Endothelial cell of umbilical vein (primary cell): ENCODE measurements around the gene SPCS3. TPM values are rescaled to one million over a fixed set of nuclear protein-coding genes. Genes with fewer than 3 reads are reported as not detected.

Experiments
- BruUV-seq: library from RNA; stranded (reverse); fragments of 400-500 nt; replicated peaks from 2 replicates; lab custom pipeline; 2021; lab: Mats Ljungman, UMichigan
- CTCF ChIA-PET: fragments of 300-600, 350-600 bp; sonication (Branson Sonifier 250); formaldehyde crosslinking; loops from one replicate; lab custom pipeline; 2021; ENCODE audit warnings: antibody characterized with exemption, inconsistent platforms; lab: Charles Lee
- POLR2A ChIA-PET: fragments of 300-600, 350-600 bp; sonication (Branson Sonifier 250); formaldehyde crosslinking; loops from one replicate; lab custom pipeline; 2021; ENCODE audit warnings: antibody characterized with exemption, inconsistent platforms; lab: Charles Lee
- DNase-seq: peaks from one replicate; pipeline ENCODE4 v3.0.0-alpha.2; 2011; ENCODE audit warnings: low read depth, low spot score
- FAIRE-seq: peaks from 2 replicates; lab custom pipeline; 2011; peaks lifted over from hg19 to GRCh38; lab: Jason Lieb, UNC
- H2AFZ ChIP-seq: 2 replicates; pipeline ENCODE4 v1.6.0; 2012; ENCODE audit warnings: low read depth, low read length, control low read depth, inconsistent platforms
- H3K27ac ChIP-seq: 2 replicates; pipeline ENCODE4 v1.5.1; 2011; ENCODE audit warnings: low read depth, mild to moderate bottlenecking, control low read depth, low read length, moderate library complexity; ENCODE audit not compliant: insufficient read depth
- H3K27me3 ChIP-seq, 2 experiments: 2 replicates each; pipeline versions ENCODE4 v1.6.0 to v1.6.1; 2011; ENCODE audit warnings: low read length in 2 of 2, mixed read lengths in 1 of 2; ENCODE audit not compliant: control insufficient read depth in 2 of 2, insufficient read depth in 2 of 2
- H3K36me3 ChIP-seq, 2 experiments: 2 replicates in 1 of 2; 3 replicates in 1 of 2; pipeline ENCODE4 v1.5.1; 2011; ENCODE audit warnings: low read length in 2 of 2, mild to moderate bottlenecking in 1 of 2, moderate library complexity in 1 of 2; ENCODE audit not compliant: control insufficient read depth in 2 of 2, insufficient read depth in 2 of 2; ENCODE audit errors: extremely low read depth in 1 of 2
- H3K4me1 ChIP-seq: 3 replicates; pipeline ENCODE4 v1.5.1; 2011; ENCODE audit warnings: mild to moderate bottlenecking, low read length; ENCODE audit not compliant: control insufficient read depth, insufficient read depth; ENCODE audit errors: extremely low read depth
- H3K4me2 ChIP-seq: 2 replicates; pipeline ENCODE4 v1.6.1; 2011; ENCODE audit warnings: low read length, control low read depth, mixed read lengths; ENCODE audit not compliant: insufficient read depth
- H3K4me3 ChIP-seq, 3 experiments: fragments of 200-600 bp in 1 of 3; sonication (generic), shearing (Covaris generic) in 1 of 3; replicated peaks in 1 of 3; 2 replicates each; pipeline ENCODE4 v1.5.1; 2011 to 2016; ENCODE audit warnings: control low read depth in 3 of 3, low read length in 3 of 3, mild to moderate bottlenecking in 2 of 3, inconsistent platforms in 1 of 3, low read depth in 1 of 3, moderate library complexity in 1 of 3; ENCODE audit not compliant: insufficient read depth in 1 of 3
- H3K79me2 ChIP-seq: 2 replicates; pipeline ENCODE4 v1.6.0; 2012; ENCODE audit warnings: low read length, inconsistent platforms; ENCODE audit not compliant: control insufficient read depth, insufficient read depth
- H3K9ac ChIP-seq: replicated peaks from 2 replicates; pipeline ENCODE3; 2011; ENCODE audit warnings: low read length, control low read depth; ENCODE audit not compliant: insufficient read depth; ENCODE audit errors: extremely low read depth
- H3K9me1 ChIP-seq: replicated peaks from 3 replicates; pipeline ENCODE4 v1.6.0; 2011; ENCODE audit warnings: mild to moderate bottlenecking, low read length; ENCODE audit not compliant: control insufficient read depth, insufficient read depth; ENCODE audit errors: extremely low read depth
- H3K9me3 ChIP-seq: replicated peaks from 2 replicates; pipeline ENCODE4 v1.5.1; 2012; ENCODE audit warnings: low read length, inconsistent platforms; ENCODE audit not compliant: control insufficient read depth, insufficient read depth
- H4K20me1 ChIP-seq: replicated peaks from 2 replicates; pipeline ENCODE3; 2011; ENCODE audit warnings: mild to moderate bottlenecking, low read length; ENCODE audit not compliant: control insufficient read depth, insufficient read depth; ENCODE audit errors: extremely low read depth
- EZH2 ChIP-seq: IDR thresholded peaks from 2 replicates; pipeline ENCODE4 v1.6.1; 2012; ENCODE audit warnings: borderline replicate concordance, low read depth, mild to moderate bottlenecking, moderate library complexity, low read length, inconsistent platforms; ENCODE audit not compliant: severe bottlenecking
- FOS ChIP-seq: IDR thresholded peaks from 2 replicates; pipeline ENCODE4 v1.6.1; 2011; ENCODE audit warnings: mild to moderate bottlenecking, low read length, moderate library complexity, borderline replicate concordance; ENCODE audit not compliant: insufficient read depth
- GATA2 ChIP-seq: IDR thresholded peaks from 2 replicates; pipeline ENCODE4 v1.7.0; 2011; ENCODE audit warnings: low read depth, mild to moderate bottlenecking, moderate library complexity, mixed read lengths, low read length; ENCODE audit not compliant: insufficient read length, insufficient read depth
- MYC ChIP-seq: IDR thresholded peaks from one replicate; pipeline ENCODE4 v1.6.1; 2011; ENCODE audit warnings: mild to moderate bottlenecking, low read depth, low read length
- POLR2AphosphoS5 ChIP-seq: IDR thresholded peaks from 2 replicates; pipeline ENCODE4 v1.6.1; 2012; ENCODE audit warnings: low read depth, mild to moderate bottlenecking, control low read depth, low read length, moderate library complexity; ENCODE audit not compliant: insufficient read depth
- dilution Hi-C: fragments of 300-500 bp; cut with MboI; formaldehyde crosslinking; loops from one replicate; pipeline ENCODE4 v1.15.0; 2019; ENCODE audit warnings: low sequenced_read_pairs; ENCODE audit not compliant: extremely low pct_ligation_motif_present
- intact Hi-C: fragments of 100-400 bp; cut with micrococcal nuclease; formaldehyde crosslinking; loops from one replicate; pipeline ENCODE4 v1.10.0; 2022
- polyA plus RNA-seq, 4 experiments: library from polyadenylated mRNA; depleted of rRNA in 3 of 4; stranded (reverse) in 3 of 4; unstranded in 1 of 4; fragments of >200 nt; gene quantifications; 2 replicates each; pipeline versions ENCODE4 v1.2.1 to v1.2.3, GENCODE V29; 2011 to 2012; ENCODE audit warnings: missing spikeins in 1 of 4
- total RNA-seq: library from RNA; stranded (reverse); gene quantifications from 2 replicates; pipeline ENCODE4 v1.2.3, GENCODE V29; 2021
- TF ChIP-seq, protein P1 (sequence below), 2 donors: IDR thresholded peaks; 1 replicate in 1 of 2; 2 replicates in 1 of 2; pipeline ENCODE4 v1.5.1; 2011; ENCODE audit warnings: low read length in 2 of 2, mild to moderate bottlenecking in 2 of 2, moderate library complexity in 2 of 2, control low read depth in 1 of 2, inconsistent platforms in 1 of 2, low read depth in 1 of 2; ENCODE audit not compliant: insufficient read depth in 1 of 2; ENCODE audit errors: extremely low read depth in 1 of 2

The SPCS3 gene
- total and polyA plus RNA-seq, 2 donors (not counting 3 experiments of a cell fraction or from before 2014, with no cell fraction given) = 36.4 to 183 TPM

DNA sequence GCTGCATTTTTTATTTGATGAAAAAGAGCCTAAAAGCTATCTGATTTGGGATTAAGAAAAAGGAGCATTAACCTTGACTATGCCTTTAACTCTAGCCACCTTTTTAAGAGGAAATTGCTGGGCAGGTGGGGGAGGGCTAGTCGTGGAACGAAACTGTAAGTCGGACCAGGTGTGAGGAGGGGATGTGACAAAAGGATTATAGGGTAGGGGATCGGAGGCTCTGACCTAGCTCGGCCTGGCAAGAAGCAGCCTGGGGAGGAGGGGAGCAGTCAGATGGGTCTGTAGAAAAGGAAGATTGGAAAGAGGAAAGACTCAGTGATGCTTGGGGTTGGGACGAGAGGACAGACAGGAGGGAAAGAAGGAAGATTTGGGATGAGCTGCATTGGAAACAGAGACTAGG is 21.1 kb upstream of the SPCS3 start:
- H2AFZ ChIP-seq = no peak overlapping the region
- ChIA-PET CTCF (no interaction called here), POLR2A (no interaction called here)
- H3K9me3 ChIP-seq = no peaks in the 10 kb centered on the region
- H3K36me3 ChIP-seq = no peaks in the 10 kb centered on the region
- H3K9me1 ChIP-seq = no peaks in the 10 kb centered on the region
- TF ChIP-seq EZH2 = no peak
- TF ChIP-seq MYC = no peak
- TF ChIP-seq GATA2 = no peak
- TF ChIP-seq FOS = no peak
- no peak for TF ChIP-seq POLR2AphosphoS5
- no peaks in the 10 kb centered on the region for H3K27me3 ChIP-seq
- no peaks in the 10 kb centered on the region for H4K20me1 ChIP-seq
- dilution Hi-C loops (no loop called here), intact Hi-C loops (no loop called here)
- H3K79me2 ChIP-seq = no peaks in the 10 kb centered on the region
- no TSS peak for BruUV-seq
- H3K4me3 ChIP-seq = no peak overlapping the region
- H3K27ac ChIP-seq = no peak overlapping the region
- H3K9ac ChIP-seq = no peak overlapping the region
- no peak overlapping the region for H3K4me2 ChIP-seq
- DNase-seq (no peak), FAIRE-seq (no peak)
- H3K4me1 ChIP-seq = no peaks in the 10 kb centered on the region

DNA sequence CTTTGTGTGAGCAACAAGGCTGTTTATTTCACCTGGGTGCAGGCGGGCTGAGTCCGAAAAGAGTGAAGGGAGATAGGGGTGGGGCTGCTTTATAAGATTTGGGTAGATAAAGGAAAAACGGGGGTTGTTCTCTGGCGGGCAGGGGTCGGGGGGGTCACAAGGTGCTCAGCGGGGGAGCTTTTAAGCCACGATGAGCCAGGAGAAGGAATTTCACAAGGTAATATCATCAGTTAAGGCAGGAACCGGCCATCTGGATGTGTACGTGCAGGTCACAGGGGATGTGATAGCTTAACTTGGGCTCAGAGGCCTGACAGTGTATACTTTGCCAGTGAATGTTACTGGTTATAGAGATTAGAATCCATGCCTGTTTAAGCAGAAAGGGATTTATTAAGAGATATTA is 19.7 kb upstream of the SPCS3 start:
- no peak overlapping the region for H3K9ac ChIP-seq

More for the DNA sequence above, 19.7 kb upstream of the SPCS3 start:
- POLR2A ChIA-PET = no interaction called here
- CTCF ChIA-PET = no interaction called here
- no peak for DNase-seq
- Histone ChIP-seq H3K9me3 (no peaks in the 10 kb centered on the region), H3K4me1 (no peaks in the 10 kb centered on the region), H3K27ac (no peak overlapping the region), H3K4me3 (no peak overlapping the region), H3K36me3 (no peaks in the 10 kb centered on the region), H2AFZ (no peak overlapping the region), H3K4me2 (no peak overlapping the region), H4K20me1 (no peaks in the 10 kb centered on the region), H3K9me1 (no peaks in the 10 kb centered on the region), H3K27me3 (no peaks in the 10 kb centered on the region), H3K79me2 (no peaks in the 10 kb centered on the region)
- FAIRE-seq = no peak
- BruUV-seq = no TSS peak
- TF ChIP-seq, protein P1, sequence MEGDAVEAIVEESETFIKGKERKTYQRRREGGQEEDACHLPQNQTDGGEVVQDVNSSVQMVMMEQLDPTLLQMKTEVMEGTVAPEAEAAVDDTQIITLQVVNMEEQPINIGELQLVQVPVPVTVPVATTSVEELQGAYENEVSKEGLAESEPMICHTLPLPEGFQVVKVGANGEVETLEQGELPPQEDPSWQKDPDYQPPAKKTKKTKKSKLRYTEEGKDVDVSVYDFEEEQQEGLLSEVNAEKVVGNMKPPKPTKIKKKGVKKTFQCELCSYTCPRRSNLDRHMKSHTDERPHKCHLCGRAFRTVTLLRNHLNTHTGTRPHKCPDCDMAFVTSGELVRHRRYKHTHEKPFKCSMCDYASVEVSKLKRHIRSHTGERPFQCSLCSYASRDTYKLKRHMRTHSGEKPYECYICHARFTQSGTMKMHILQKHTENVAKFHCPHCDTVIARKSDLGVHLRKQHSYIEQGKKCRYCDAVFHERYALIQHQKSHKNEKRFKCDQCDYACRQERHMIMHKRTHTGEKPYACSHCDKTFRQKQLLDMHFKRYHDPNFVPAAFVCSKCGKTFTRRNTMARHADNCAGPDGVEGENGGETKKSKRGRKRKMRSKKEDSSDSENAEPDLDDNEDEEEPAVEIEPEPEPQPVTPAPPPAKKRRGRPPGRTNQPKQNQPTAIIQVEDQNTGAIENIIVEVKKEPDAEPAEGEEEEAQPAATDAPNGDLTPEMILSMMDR (IDR thresholded peaks at IDR 0.05; ENCODE audit: extremely low read depth in 1 of 2, insufficient read depth in 1 of 2, low read depth in 1 of 2, low read length in 2 of 2) = no peak
- TF ChIP-seq POLR2AphosphoS5 = no peak
- intact Hi-C loops (no loop called here), dilution Hi-C loops (no loop called here)
